GM19238 (cell line): ENCODE measurements around the gene RNASE1.
"Not testable (repeated sequence)": the region's sequence is repeated elsewhere in the genome, so short reads cannot be mapped to it uniquely, and the experiment has no call there.

Experiments used
- DNase-seq: peaks from one replicate; pipeline ENCODE4 v3.0.0; 2011; ENCODE audit warnings: low spot score; ENCODE audit not compliant: insufficient read length

The RNASE1 gene

GRCh38 chr14:20774258-20774824, 28.3 kb downstream of the RNASE1 start:
- DNase-seq, result no peak

GRCh38 chr14:20772650-20773049, 30.0 kb downstream of the RNASE1 start:
- DNase-seq, result no peak

- DNase-seq, result no peak
Observed at GRCh38 chr14:20769421-20769820, 33.2 kb downstream of the RNASE1 start.

DNA sequence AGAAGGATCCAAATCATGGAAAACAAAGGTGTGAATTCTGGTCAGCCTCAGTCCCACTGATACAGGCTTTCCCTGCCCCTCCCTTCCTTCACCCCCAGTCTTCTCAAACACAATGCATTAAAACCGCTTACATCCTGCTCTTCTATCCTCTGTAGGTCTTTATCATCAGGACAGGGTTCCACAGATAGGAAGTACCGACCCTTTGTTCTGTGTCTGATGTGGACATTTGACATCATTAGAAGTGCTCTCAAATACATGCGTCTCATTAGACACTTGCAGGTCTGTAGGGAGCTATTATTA, 34.1 kb downstream of the RNASE1 start:
- DNase-seq, result no peak

DNA sequence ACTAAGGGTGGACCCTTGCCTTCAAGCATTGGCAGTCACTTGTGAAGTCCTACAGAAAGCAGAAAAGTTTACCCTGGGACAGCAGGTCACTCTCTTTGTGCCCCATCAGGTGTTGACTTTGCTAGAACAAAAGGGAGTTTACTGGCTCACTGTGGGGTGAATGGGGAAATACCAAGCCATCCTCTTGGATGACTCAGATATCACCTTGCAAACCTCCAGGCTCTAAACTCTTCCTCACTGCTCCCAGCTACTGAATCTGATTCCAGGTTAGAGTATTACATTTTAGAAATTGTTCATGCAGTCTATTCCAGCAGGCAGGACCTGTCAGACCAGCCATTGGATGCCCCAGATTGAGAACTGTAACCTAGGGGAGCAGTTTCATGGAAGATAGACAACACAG, 41.7 kb downstream of the RNASE1 start:
- DNase-seq, result no peak

- not testable (repeated sequence) for DNase-seq
Observed at GRCh38 chr14:20759465-20759864, 43.2 kb downstream of the RNASE1 start.

DNA sequence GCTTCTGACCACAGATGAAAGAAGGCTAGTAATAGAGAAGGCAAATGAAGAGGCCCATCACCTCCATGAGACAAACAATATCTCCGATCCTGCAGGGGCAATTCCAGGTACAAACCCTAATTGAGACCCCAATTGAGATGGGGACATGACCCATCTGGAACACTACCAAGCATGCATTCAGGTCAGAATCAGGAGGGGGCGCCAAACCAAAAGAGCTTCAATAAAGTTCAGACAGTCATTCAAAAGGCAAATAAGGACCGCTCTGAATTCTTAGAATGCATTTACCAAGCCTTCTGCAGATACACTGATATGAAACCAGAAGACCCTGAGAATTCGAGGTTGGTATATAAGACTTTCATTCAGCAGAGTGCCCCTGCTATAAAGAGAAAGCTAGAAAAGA, 44.7 kb downstream of the RNASE1 start:
- DNase-seq, result no peak

DNA sequence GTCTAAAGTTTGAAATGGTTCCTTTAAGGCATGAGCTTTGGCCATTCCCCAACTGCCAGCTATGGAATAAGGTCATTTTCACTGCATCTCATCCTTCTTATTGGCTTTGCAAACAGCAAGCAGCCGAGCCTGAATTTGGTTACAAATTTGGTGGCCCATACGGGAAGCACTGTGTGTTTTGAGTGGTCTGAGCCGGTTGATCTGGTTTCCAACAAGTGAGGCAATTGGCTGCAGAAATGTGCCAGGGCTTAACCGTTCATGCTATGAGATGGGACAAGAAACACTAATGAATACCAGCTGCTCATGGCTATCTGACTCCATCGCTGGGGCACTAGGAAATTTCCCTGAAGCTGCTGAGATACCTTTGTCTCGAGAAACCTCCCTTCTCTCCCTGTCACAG, 47.6 kb downstream of the RNASE1 start:
- no peak for DNase-seq

DNA sequence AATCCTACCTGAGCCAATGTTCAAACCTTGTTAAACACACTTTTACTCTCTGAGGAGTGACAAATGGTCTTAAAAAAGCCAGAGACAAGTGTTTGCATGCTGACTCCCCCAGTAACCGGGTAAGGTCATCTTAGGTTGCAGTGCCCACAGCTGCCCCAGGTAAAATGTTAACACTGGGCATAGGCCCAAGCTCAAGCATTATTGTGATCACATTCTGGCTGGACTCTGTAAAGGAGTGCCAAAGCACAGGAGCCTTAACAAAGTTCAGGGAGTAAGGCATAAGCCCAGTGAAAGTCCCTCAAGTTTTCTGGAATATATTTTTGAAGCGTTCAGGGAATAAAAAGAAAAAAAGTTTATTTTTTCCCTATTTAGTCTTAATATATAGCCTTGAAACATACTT, 48.3 kb downstream of the RNASE1 start:
- no peak for DNase-seq

DNA sequence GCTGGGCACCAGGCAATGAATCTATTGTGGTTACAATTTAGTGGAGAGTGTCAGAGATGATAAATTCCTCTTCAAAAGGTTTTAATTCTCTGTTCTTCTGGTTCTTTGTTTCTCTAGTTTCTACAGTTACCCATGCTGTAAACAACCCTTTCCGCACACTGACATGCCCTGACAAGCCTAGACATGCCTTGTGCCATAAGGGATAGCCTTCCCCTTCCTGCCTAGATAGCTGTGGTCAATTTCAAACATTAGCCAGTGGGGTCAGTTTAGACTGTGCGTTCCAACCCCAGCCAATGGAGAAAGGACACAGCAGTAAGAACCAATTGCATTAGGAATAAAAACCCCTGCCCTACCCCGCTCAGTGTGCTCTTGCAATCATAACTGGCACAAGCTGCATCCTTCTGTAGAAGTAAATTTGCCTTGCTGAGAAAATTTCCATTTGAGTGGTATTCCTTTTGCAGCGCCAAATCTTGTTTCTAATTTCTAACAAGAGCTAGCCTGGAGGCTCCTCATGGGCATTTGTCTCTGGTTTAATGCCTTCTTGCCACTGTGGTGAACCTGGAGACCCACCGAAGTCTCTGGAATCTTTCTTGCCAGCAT, 50.6 kb downstream of the RNASE1 start:
- DNase-seq, result no peak
